Adrenal gland (tissue), 5 donors: ENCODE data around the gene RNF4.

ENCODE experiments used
- POLR2A ChIP-seq, 2 donors: fragments of 450-650 bp; IDR thresholded peaks; one replicate each; pipeline ENCODE4 v1.6.1; 2017; ENCODE audit warnings: antibody characterized with exemption in 2 of 2, mild to moderate bottlenecking in 2 of 2, moderate library complexity in 1 of 2
- TF ChIP-seq, protein P1 (sequence below), 6 experiments: fragments of 450-650 bp in 4 of 6; fragments of 200-600 bp in 2 of 6; sonication (generic) in 1 of 6; IDR thresholded peaks; 1 replicate in 5 of 6; 2 replicates in 1 of 6; pipeline versions ENCODE4 v1.5.1 to v1.8.0; 2016 to 2021; ENCODE audit warnings: antibody characterized with exemption in 6 of 6, mild to moderate bottlenecking in 2 of 6, moderate library complexity in 1 of 6
- donor health status: DM: no; HTN: no; CAD: no.

DNA sequence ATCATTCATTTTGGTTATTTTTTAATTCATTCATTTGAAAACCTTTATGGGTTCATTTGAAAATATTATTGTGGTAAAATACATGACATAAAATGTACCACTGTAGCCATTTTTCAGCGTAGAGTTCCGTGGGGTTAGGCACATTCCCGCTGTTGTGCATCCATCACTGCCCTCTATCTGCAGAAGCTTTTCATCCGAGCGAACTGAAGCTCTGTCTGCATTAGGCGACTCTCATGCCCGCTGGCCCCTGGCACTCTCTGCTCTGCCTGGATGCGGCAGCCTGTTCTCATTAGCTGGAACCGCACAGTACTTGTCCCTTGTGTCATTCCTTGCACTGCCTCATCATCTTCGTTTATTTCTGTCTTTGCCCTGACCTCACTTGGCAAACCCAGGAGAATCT, 32.6 kb upstream of the RNF4 start:
- TF ChIP-seq, protein P1, sequence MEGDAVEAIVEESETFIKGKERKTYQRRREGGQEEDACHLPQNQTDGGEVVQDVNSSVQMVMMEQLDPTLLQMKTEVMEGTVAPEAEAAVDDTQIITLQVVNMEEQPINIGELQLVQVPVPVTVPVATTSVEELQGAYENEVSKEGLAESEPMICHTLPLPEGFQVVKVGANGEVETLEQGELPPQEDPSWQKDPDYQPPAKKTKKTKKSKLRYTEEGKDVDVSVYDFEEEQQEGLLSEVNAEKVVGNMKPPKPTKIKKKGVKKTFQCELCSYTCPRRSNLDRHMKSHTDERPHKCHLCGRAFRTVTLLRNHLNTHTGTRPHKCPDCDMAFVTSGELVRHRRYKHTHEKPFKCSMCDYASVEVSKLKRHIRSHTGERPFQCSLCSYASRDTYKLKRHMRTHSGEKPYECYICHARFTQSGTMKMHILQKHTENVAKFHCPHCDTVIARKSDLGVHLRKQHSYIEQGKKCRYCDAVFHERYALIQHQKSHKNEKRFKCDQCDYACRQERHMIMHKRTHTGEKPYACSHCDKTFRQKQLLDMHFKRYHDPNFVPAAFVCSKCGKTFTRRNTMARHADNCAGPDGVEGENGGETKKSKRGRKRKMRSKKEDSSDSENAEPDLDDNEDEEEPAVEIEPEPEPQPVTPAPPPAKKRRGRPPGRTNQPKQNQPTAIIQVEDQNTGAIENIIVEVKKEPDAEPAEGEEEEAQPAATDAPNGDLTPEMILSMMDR (IDR thresholded peaks at IDR 0.05): peak in 3 of 6 experiments; percentile 16 to 32 (median 30)
- TF ChIP-seq POLR2A (IDR thresholded peaks at IDR 0.05): no peak
